GM19372 (cell line): ENCODE measurements around the gene ARMC2.
"Not testable (repeated sequence)": the region's sequence is repeated elsewhere in the genome, so short reads cannot be mapped to it uniquely, and the experiment has no call there.

ENCODE experiments used
- ATAC-seq: cut with Tn5 transposase; IDR thresholded peaks from one replicate; pipeline ENCODE4 v1.9.1; 2021; ENCODE audit warnings: mild to moderate bottlenecking, low read depth, moderate library complexity; ENCODE audit not compliant: unreplicated experiment

Gene ARMC2

GRCh38 chr6:108914235-108915022 lies 66.2 kb downstream of the ARMC2 start:
- ATAC-seq = no peak

- no peak for ATAC-seq
Measured at GRCh38 chr6:108915258-108915657, 67.0 kb downstream of the ARMC2 start.

- ATAC-seq = no peak
Measured at GRCh38 chr6:108916026-108916686, 67.9 kb downstream of the ARMC2 start.

GRCh38 chr6:108920751-108921150 lies 72.5 kb downstream of the ARMC2 start:
- ATAC-seq = no peak

GRCh38 chr6:108921547-108922361 lies 73.5 kb downstream of the ARMC2 start:
- ATAC-seq = no peak

DNA sequence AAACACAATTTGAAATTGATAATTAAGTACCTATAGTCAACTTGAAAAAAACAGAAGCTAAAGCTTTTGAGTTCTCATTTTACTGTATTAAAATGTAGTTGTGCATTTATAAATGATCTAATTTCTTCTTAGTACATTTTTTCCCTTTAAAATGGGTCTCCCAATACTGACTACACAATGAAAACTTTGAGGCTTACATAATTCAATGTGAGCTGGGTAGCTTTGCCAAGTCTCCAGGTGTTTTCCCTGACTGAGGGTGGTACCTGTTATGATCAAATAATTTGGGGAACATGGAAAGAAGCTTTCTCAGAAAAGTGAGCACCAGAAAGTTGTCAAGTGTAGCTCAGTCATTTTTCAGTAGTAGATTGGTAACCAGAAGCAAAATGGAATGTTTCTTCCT lies 74.3 kb downstream of the ARMC2 start:
- no peak for ATAC-seq

DNA sequence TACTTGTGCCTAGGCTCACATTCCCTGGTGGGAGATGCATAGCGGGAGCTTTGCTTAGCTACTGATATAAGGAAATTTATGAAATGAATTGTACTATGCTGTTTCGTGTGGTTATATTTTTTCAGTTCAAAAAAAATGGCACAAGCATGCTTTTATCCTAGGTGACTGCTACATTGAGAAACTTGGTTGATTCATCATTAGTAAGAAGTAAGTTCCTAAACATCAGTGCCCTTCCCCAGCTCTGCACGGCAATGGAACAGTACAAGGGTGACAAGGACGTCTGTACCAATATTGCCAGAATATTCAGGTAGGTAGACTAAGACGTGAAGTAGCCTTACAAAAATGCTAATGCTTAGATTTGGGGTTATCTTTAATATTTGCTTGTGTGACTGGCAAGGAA lies 79.7 kb downstream of the ARMC2 start:
- ATAC-seq = no peak

- no peak for ATAC-seq
Measured at GRCh38 chr6:108928650-108929049, 80.4 kb downstream of the ARMC2 start.

- ATAC-seq = not testable (repeated sequence)
Measured at GRCh38 chr6:108931090-108931489, 82.9 kb downstream of the ARMC2 start.

GRCh38 chr6:108937170-108937569 lies 88.9 kb downstream of the ARMC2 start:
- no peak for ATAC-seq

DNA sequence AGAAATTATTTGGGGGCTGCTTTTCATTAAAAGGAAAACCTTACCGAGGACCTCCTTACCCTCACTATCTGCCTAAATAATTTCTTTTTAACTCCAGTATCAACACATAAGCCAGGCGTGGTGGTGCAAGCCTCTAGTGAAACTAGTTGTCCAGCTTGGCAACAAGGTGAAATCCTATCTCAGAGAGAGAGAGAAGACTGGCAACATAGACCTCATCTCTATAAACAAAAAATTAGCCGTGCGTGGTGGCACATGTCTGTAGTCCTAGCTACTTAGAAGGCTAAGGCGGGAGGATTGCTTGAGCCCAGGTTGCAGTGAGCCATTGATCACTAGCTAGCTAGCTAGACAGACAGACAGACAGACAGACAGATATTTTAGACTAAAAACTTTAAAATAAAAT lies 92.5 kb downstream of the ARMC2 start:
- ATAC-seq = no peak

GRCh38 chr6:108941281-108941680 lies 93.1 kb downstream of the ARMC2 start:
- no peak for ATAC-seq

- ATAC-seq = no peak
Measured at GRCh38 chr6:108941859-108942258, 93.6 kb downstream of the ARMC2 start.

- no peak for ATAC-seq
Measured at GRCh38 chr6:108942556-108943492, 94.6 kb downstream of the ARMC2 start.

DNA sequence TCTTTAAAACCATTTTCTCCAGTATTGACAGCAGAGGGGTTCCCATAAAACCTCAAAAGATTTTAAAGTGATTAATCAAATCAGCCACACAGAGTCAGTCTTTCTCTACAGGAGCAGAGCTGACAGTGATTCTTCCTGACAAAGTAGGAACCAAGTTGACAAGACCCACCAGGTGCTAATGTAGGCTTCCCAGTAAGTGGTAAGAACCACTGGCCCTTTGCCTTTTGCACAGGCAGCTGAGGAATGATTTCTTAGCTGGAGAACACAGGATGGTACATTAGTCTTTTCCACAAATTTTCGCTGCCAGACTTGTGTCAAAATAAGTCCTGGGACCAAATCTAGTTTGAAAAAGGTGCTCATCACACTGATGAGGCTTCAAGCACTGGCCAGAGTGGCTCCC lies 95.8 kb downstream of the ARMC2 start:
- no peak for ATAC-seq

DNA sequence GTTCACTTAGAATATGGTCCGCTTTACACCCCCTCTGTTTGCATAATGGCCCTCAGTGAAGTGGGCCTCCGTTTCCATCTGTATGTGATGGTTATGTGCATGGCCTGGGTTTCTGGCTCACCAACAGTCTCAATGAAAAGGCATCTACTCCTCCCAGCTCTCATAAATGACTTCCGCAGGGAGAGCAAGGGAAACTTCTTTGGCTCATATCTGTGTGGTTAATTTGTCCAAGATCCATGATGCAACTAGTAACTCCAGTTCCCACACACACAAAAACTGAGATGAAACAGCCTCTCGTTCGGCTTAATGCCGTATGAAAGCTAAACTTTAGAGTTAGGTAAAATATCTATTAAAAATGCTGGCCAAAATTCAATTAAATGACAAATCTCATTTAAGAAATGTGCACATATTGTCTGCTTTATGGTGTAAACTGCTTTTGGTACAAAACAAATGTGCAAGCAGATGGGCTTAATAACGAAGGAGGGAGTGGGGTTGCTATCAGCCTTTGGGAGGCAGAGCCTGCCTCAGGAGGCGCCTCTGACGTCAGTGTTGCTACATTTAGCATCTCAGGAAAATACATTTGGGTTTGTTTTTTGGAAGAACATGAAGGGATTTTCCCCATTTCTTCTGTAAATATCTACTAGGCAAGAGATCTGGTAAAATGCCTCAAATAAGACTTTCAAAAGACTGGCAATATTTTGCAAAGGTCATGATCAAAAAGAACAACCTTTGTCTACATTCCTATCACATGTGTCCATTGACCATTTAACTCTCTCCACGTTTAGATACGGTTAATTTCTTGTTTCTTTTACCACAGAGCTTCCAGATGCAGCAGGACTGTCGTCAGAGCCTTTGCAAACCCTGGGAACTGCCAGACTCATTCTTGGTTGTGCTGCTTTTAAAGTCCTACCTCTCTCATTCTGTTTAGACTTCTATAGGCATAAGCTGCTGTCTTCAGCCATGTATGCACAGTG lies 96.8 kb downstream of the ARMC2 start:
- ATAC-seq = no peak

DNA sequence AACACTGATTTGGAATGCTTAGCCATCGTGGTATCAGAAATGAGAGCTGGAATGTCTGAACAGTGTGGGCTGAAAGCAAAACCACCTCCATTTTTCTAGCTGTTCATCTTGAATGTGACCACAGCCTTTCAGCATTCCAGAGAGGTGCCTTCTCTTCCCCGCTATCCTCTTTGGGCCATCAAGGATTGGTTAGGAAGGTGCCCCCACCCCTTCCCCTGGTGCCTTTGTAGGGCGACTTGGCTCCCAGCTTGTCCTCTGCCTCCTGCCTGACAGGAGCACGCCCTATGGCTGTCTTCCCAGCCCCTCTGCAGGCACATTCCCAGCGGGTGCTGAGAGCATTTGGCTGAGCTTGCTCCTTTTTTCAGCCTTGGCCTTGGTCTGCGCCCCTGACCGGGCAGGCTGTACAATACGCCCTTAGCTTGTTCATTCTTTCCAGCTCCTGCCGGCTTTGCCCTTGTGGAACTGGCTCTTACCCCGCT lies 97.5 kb downstream of the ARMC2 start:
- ATAC-seq = no peak

DNA sequence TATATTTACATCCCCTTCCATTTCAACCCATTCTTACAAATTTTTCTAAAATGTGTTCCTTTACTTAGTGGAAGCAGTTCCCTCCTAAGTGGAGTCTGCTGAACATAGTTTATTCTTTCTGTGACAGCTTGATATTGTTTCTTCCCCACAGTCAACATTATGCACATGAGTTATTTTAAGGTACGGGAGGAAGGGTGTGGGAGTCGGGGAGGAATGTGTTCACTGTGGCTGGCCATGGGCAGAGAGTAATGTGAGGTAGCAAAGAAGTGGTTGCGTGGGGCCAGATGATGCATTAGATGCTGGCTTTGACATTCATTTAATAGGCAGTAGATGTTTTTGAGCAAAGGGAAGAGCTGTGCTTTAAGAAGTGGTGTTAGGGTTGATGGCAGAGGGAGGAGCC lies 98.5 kb downstream of the ARMC2 start:
- no peak for ATAC-seq
